ENCODE data around the gene GPSM1. TPM values are rescaled to one million over a fixed set of nuclear protein-coding genes. Genes with fewer than 3 reads are reported as not detected.
A peak's percentile ranks its signal among the peaks of the same experiment; 100 is the strongest.

GPSM1 gene
- total RNA-seq, 1 experiment from 2014 or later, result 26.4 TPM

GRCh38 chr9:136310273-136311030 is 16.9 kb upstream of the GPSM1 start:
- ChIA-PET POLR2A (no interaction called here), CTCF (interaction anchor here (2.5 kb wide), 1 partner anchor 13 kb away, joined by 8 read pairs; no protein-coding TSS in a partner anchor), RAD21 (ENCODE audit: low non-redundant PET in 1 of 2, low total read pairs in 2 of 2, uncharacterized antibody in 2 of 2, unreplicated experiment in 2 of 2) (no interaction called here)
- Histone ChIP-seq H3K79me2 (ENCODE audit: insufficient read depth, low read length) (no peaks in the 10 kb centered on the region), H3K27me3 (ENCODE audit: insufficient read depth, low read length) (no peaks in the 10 kb centered on the region), H3K9me2 (ENCODE audit: insufficient read depth) (no peaks in the 10 kb centered on the region), H3K27ac (ENCODE audit: low read depth, low read length) (peak overlapping the region; percentile 70; the same call in 1 of the 2 replicates), H2AFZ (ENCODE audit: low read depth, low read length, poor library complexity, severe bottlenecking) (no peak overlapping the region), H3K9me3 (ENCODE audit: control insufficient read depth in 1 of 2, insufficient read depth in 1 of 2, low read depth in 1 of 2, low read length in 2 of 2) (peaks cover 6 to 15% of the 10 kb centered on the region in 2 experiments; a peak in 2 of 4 replicates), H3K36me3 (ENCODE audit: control insufficient read depth in 1 of 2, insufficient read depth in 2 of 2, low read length in 2 of 2) (no peaks in the 10 kb centered on the region), H4K20me1 (ENCODE audit: insufficient read depth) (no peaks in the 10 kb centered on the region), H3K4me1 (ENCODE audit: control insufficient read depth in 1 of 2, insufficient read depth in 2 of 2, low read length in 2 of 2) (peaks cover 13 to 19% of the 10 kb centered on the region in 2 experiments), H3K9ac (ENCODE audit: low read length) (no peak overlapping the region; the same call in 1 of the 2 replicates), H3K4me2 (ENCODE audit: low read length) (peak overlapping the region; percentile 76), H3K4me3 (replicated peaks in 1 of 2; ENCODE audit: low read depth in 1 of 2, low read length in 2 of 2) (peak overlapping the region; percentile 48 to 52; a peak in 3 of 4 replicates)
- BruUV-seq (replicated peaks), result no TSS peak
- ATAC-seq (no peak), DNase-seq (ENCODE audit: low read depth, low spot score) (no peak)
- intact Hi-C loops (cut with micrococcal nuclease), result no loop called here
- TF ChIP-seq SRF (IDR thresholded peaks at IDR 0.05; ENCODE audit: low read depth), result no peak
- no peak for TF ChIP-seq SIN3A (IDR thresholded peaks at IDR 0.05; ENCODE audit: low read depth)

GRCh38 chr9:136311051-136312008 is 16.0 kb upstream of the GPSM1 start:
- DNase-seq (ENCODE audit: low read depth, low spot score) (peak; percentile 47), ATAC-seq (peak; percentile 88)
- H3K4me1 ChIP-seq (ENCODE audit: control insufficient read depth in 1 of 2, insufficient read depth in 2 of 2, low read length in 2 of 2), result peaks cover 13 to 19% of the 10 kb centered on the region in 2 experiments

More at GRCh38 chr9:136311051-136312008, 16.0 kb upstream of the GPSM1 start:
- Histone ChIP-seq H4K20me1 (ENCODE audit: insufficient read depth) (no peaks in the 10 kb centered on the region), H3K9ac (ENCODE audit: low read length) (peak overlapping the region; percentile 51), H3K36me3 (ENCODE audit: control insufficient read depth in 1 of 2, insufficient read depth in 2 of 2, low read length in 2 of 2) (no peaks in the 10 kb centered on the region), H3K9me3 (ENCODE audit: control insufficient read depth in 1 of 2, insufficient read depth in 1 of 2, low read depth in 1 of 2, low read length in 2 of 2) (peaks cover 10 to 22% of the 10 kb centered on the region in 2 experiments; a peak in 2 of 4 replicates), H3K4me2 (ENCODE audit: low read length) (peak overlapping the region; percentile 76), H3K27me3 (ENCODE audit: insufficient read depth, low read length) (no peaks in the 10 kb centered on the region), H3K4me3 (replicated peaks in 1 of 2; ENCODE audit: low read depth in 1 of 2, low read length in 2 of 2) (peak overlapping the region; percentile 48 to 52), H3K9me2 (ENCODE audit: insufficient read depth) (no peaks in the 10 kb centered on the region), H3K79me2 (ENCODE audit: insufficient read depth, low read length) (no peaks in the 10 kb centered on the region), H2AFZ (ENCODE audit: low read depth, low read length, poor library complexity, severe bottlenecking) (no peak overlapping the region), H3K27ac (ENCODE audit: low read depth, low read length) (peak overlapping the region; percentile 70)
- POLR2A ChIA-PET, result interaction anchor here (0.8 kb wide), 1 partner anchor 13 kb away, joined by 3 read pairs; no protein-coding TSS in a partner anchor
- intact Hi-C loops (cut with micrococcal nuclease), result loop anchor here (1.0 kb wide), 1 partner anchor 89 kb away; the partner anchor contains the start of gene SNAPC4
- RAD21 ChIA-PET (ENCODE audit: low non-redundant PET in 1 of 2, low total read pairs in 2 of 2, uncharacterized antibody in 2 of 2, unreplicated experiment in 2 of 2), result no interaction called here
- CTCF ChIA-PET, result interaction anchor here (1.1 to 2.5 kb wide), 3 partner anchors 12 to 89 kb away, joined by 3 to 8 read pairs (median 4); no protein-coding TSS in a partner anchor
- no peak for TF ChIP-seq ZFX (IDR thresholded peaks at IDR 0.05)
- TF ChIP-seq SRF (IDR thresholded peaks at IDR 0.05; ENCODE audit: low read depth), result no peak
- TF ChIP-seq ZNF274 (IDR thresholded peaks at IDR 0.05; ENCODE audit: low read depth, low read length), result no peak
- TF ChIP-seq SIN3A (IDR thresholded peaks at IDR 0.05; ENCODE audit: low read depth), result no peak
- no peak for TF ChIP-seq ELF1 (IDR thresholded peaks at IDR 0.05; ENCODE audit: borderline replicate concordance, low read depth)
- TF ChIP-seq MAX (IDR thresholded peaks at IDR 0.05), result no peak
- no peak for TF ChIP-seq JUND (IDR thresholded peaks at IDR 0.05)
- TF ChIP-seq POLR2AphosphoS5 (IDR thresholded peaks at IDR 0.05; ENCODE audit: low read depth, low read length), result peak; percentile 68
- TSS peak; percentile 60 for BruUV-seq (replicated peaks)

Data from HCT116 (cell line).